Stomach (tissue), 4 donors: Measurements from ENCODE around the gene PTPRG.

Experiments
- CTCF ChIP-seq, 7 experiments: fragments of 450-650 bp in 4 of 7; fragments of 200-600 bp in 3 of 7; sonication (generic) in 3 of 7; IDR thresholded peaks; one replicate each; pipeline ENCODE4 v1.5.1; 2016 to 2019; ENCODE audit warnings: antibody characterized with exemption in 7 of 7, control low read depth in 2 of 7, mild to moderate bottlenecking in 1 of 7
- POLR2A ChIP-seq, 4 donors: fragments of 450-650 bp; IDR thresholded peaks; one replicate each; pipeline ENCODE4 v1.6.1; 2016; ENCODE audit warnings: antibody characterized with exemption in 4 of 4, control low read depth in 2 of 4, mild to moderate bottlenecking in 1 of 4, moderate library complexity in 1 of 4

- TF ChIP-seq POLR2A (IDR thresholded peaks at IDR 0.05) (no peak), CTCF (IDR thresholded peaks at IDR 0.05) (no peak)
Measured at GRCh38 chr3:61790411-61790810, 229.0 kb downstream of the PTPRG start.
